Upper lobe of right lung (tissue), 1 donor: Measurements from ENCODE around the gene BCLAF1. TPM values are rescaled to one million over a fixed set of nuclear protein-coding genes. Genes with fewer than 3 reads are reported as not detected.
A peak's percentile ranks its signal among the peaks of the same experiment; 100 is the strongest.

Experiments
- ATAC-seq: fragments of 200-7000 bp; cut with Tn5 transposase; one replicate; pipeline ENCODE4 v1.9.1; 2020; ENCODE audit warnings: mild to moderate bottlenecking, moderate library complexity
- DNase-seq: peaks from one replicate; pipeline ENCODE4 v3.0.0-alpha.2; 2020
- H3K27ac ChIP-seq: fragments of 200-600 bp; one replicate; pipeline ENCODE4 v1.8.0; 2022
- H3K27me3 ChIP-seq: fragments of 200-600 bp; one replicate; pipeline ENCODE4 v1.8.0; 2022; ENCODE audit warnings: mild to moderate bottlenecking
- H3K36me3 ChIP-seq: fragments of 200-600 bp; one replicate; pipeline ENCODE4 v1.8.0; 2022
- H3K4me1 ChIP-seq: fragments of 200-600 bp; one replicate; pipeline ENCODE4 v1.8.0; 2022
- H3K4me3 ChIP-seq: fragments of 200-600 bp; one replicate; pipeline ENCODE4 v1.8.0; 2022; ENCODE audit warnings: mild to moderate bottlenecking
- H3K9me3 ChIP-seq: fragments of 200-600 bp; one replicate; pipeline ENCODE4 v1.8.0; 2022
- intact Hi-C: fragments of 100-400 bp; cut with DNase I; formaldehyde crosslinking; loops from one replicate; pipeline ENCODE4 v1.11.0; 2022
- total RNA-seq: library from RNA; stranded (reverse); fragmentation: NEBNext Ultra II Directional; extraction: Animal tissue kit (Norgen Biotek cat#: 25700); gene quantifications from one replicate; pipeline ENCODE4 v1.2.1, GENCODE V29; 2021
- TF ChIP-seq, protein P1 (sequence below): fragments of 200-600 bp; IDR thresholded peaks from one replicate; pipeline ENCODE4 v1.8.0; 2022; ENCODE audit warnings: antibody characterized with exemption
- donor health status: DM: no; HTN: yes; CAD: no; lungs with severe emphysema.

BCLAF1 gene
- total RNA-seq, 1 donor from 2014 or later: 122 TPM

DNA sequence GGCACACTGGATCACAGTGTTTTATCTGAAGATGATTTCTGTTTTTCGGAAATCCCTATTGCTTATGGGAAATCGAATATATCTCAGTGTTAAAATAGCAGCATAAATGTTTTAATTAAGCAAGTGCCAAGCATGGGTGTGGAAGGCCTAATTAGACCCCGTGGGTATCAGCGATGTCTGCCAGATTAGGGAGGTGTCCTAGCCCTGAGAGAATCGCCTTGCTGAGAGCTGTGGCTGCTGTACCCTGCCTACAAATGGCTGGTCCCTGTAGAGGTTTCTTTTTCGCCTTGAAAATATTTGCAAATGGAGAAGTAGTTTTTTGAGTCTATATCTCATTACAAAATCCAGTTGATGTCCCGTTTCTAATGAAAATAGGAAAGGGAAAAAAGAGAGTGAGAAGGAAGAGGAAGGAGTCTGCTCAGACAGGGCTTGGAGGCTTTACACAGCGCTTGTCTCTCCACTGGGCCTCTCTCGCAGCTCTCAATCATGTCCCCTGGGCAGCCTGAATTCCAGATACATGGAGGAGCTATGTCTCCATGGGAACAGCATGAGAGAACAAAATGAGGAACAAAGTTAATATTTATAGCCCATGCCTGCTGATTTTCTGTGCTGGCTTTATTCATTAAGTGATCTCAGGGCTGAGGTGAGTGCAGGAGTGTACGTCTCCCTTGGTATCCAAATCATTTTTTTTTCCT lies 35.2 kb upstream of the BCLAF1 start:
- H3K27ac ChIP-seq: no peak overlapping the region
- H3K27me3 ChIP-seq: no peaks in the 10 kb centered on the region
- no peak overlapping the region for H3K4me3 ChIP-seq
- H3K36me3 ChIP-seq: no peaks in the 10 kb centered on the region
- H3K4me1 ChIP-seq: no peaks in the 10 kb centered on the region
- no peaks in the 10 kb centered on the region for H3K9me3 ChIP-seq
- intact Hi-C loops: no loop called here
- ATAC-seq (peak; percentile 31), DNase-seq (no peak)
- TF ChIP-seq, protein P1, sequence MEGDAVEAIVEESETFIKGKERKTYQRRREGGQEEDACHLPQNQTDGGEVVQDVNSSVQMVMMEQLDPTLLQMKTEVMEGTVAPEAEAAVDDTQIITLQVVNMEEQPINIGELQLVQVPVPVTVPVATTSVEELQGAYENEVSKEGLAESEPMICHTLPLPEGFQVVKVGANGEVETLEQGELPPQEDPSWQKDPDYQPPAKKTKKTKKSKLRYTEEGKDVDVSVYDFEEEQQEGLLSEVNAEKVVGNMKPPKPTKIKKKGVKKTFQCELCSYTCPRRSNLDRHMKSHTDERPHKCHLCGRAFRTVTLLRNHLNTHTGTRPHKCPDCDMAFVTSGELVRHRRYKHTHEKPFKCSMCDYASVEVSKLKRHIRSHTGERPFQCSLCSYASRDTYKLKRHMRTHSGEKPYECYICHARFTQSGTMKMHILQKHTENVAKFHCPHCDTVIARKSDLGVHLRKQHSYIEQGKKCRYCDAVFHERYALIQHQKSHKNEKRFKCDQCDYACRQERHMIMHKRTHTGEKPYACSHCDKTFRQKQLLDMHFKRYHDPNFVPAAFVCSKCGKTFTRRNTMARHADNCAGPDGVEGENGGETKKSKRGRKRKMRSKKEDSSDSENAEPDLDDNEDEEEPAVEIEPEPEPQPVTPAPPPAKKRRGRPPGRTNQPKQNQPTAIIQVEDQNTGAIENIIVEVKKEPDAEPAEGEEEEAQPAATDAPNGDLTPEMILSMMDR: no peak

DNA sequence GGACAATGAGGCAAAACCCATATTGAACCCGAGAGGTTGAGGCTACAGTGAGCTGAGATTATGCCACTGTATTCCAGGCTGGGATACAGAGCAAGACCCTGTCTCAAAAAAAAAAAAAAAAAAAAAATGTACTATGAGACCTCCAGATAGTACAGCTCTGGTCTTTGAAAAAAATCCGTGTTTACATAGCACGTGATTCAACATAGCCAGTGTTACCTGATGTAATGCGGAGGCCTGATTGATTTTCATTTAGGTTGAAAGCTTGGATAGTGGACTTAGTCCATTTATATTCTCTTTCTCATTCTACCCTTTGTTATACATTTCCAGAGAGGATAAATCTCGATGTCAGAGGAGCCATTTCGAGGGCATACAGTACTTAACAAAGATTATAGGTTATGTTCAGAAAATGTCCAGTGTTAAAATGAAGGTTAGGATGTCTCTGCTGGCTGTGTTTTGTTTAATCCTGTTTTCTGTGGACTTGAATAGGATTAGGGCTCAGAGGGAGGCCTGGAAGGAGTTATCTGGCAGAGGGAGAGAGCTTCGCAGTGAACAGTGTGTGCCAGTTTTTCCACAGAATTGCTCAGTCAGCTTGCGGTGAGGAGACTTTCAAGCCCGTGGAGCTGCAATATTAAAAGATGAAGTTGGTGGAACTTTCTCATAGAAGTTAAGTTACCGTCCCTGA lies 33.9 kb upstream of the BCLAF1 start:
- no peak overlapping the region for H3K27ac ChIP-seq

DNA sequence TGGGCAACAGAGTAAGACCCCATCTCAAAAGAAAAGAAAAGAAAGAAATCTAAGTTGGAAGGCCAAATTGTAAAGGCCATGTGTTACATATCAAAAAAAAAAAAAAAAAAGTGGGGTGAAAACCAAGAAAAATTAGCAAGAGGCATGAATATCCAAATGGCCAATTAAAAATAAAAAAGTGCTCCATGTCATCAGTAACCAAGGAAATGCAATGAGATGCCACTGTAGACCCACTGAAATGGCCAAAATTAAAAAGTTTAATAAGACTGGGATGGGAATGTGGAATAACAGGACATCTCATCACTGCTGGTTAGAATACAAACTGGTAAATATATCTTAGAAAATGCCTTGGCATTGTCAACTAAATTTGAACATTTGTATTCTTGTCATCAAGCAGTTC lies 30.1 kb upstream of the BCLAF1 start:
- H3K27me3 ChIP-seq: no peaks in the 10 kb centered on the region
- intact Hi-C loops: no loop called here
- no peak overlapping the region for H3K27ac ChIP-seq
- H3K9me3 ChIP-seq: no peaks in the 10 kb centered on the region
- DNase-seq: no peak
- no peaks in the 10 kb centered on the region for H3K4me1 ChIP-seq
- H3K36me3 ChIP-seq: no peaks in the 10 kb centered on the region
- TF ChIP-seq, protein P1: no peak
- H3K4me3 ChIP-seq: no peak overlapping the region
- ATAC-seq: no peak

More for the DNA sequence above, 33.9 kb upstream of the BCLAF1 start:
- DNase-seq (no peak), ATAC-seq (no peak)
- intact Hi-C loops: no loop called here
- H3K4me1 ChIP-seq: no peaks in the 10 kb centered on the region
- no peaks in the 10 kb centered on the region for H3K27me3 ChIP-seq
- no peaks in the 10 kb centered on the region for H3K36me3 ChIP-seq
- H3K4me3 ChIP-seq: no peak overlapping the region
- TF ChIP-seq, protein P1: no peak
- no peaks in the 10 kb centered on the region for H3K9me3 ChIP-seq

- Histone ChIP-seq H3K4me3 (no peak overlapping the region), H3K9me3 (no peaks in the 10 kb centered on the region), H3K4me1 (no peaks in the 10 kb centered on the region), H3K36me3 (no peaks in the 10 kb centered on the region), H3K27me3 (no peaks in the 10 kb centered on the region), H3K27ac (no peak overlapping the region)
- DNase-seq: no peak
- intact Hi-C loops: no loop called here
- TF ChIP-seq, protein P1: no peak
- ATAC-seq: no peak
These were observed 29.0 kb upstream of the BCLAF1 start for GRCh38 chr6:136318676-136319075.

DNA sequence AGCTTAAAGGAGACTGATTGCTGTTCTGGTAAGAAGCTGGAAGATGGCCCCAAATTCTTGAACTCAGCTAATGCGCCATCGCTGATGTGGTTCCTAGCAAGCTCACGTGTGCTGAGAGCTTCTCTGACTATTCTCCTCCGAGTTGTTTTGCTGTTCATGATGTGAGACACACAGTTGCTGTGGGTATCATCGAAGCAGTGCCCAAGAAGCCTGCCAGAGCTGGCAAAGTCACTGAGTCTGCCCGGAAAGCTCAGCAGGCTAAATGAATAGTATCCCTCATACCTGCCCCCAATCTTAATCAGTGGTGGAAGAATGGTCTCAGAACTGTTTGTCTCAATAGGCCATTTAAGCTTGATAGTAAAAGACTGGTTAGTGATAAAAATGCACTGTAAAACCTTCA lies 28.3 kb upstream of the BCLAF1 start:
- Histone ChIP-seq H3K27ac (no peak overlapping the region), H3K9me3 (no peaks in the 10 kb centered on the region), H3K27me3 (no peaks in the 10 kb centered on the region), H3K36me3 (no peaks in the 10 kb centered on the region), H3K4me3 (no peak overlapping the region), H3K4me1 (no peaks in the 10 kb centered on the region)
- no peak for ATAC-seq
- intact Hi-C loops: no loop called here
- TF ChIP-seq, protein P1: no peak
- no peak for DNase-seq
